Keratinocyte (primary cell): ENCODE results near the gene DIAPH2. TPM values are rescaled to one million over a fixed set of nuclear protein-coding genes. Genes with fewer than 3 reads are reported as not detected.

Source experiments
- DNase-seq: peaks from one replicate; pipeline ENCODE4 v3.0.0-alpha.2; 2011; ENCODE audit warnings: low read depth, missing footprints, low spot score
- FAIRE-seq: peaks from 2 replicates; lab custom pipeline; 2011; peaks lifted over from hg19 to GRCh38; lab: Jason Lieb, UNC
- H2AFZ ChIP-seq: 2 replicates; pipeline ENCODE4 v1.6.0; 2012; ENCODE audit warnings: low read length, control low read depth, inconsistent platforms; ENCODE audit not compliant: control insufficient read depth
- H3K27ac ChIP-seq: 2 replicates; pipeline ENCODE4 v1.5.1; 2011; ENCODE audit warnings: low read length; ENCODE audit not compliant: control insufficient read depth, insufficient read depth
- H3K27me3 ChIP-seq: 3 replicates; pipeline ENCODE4 v1.6.0; 2011; ENCODE audit warnings: low read length; ENCODE audit not compliant: control insufficient read depth, insufficient read depth; ENCODE audit errors: extremely low read depth
- H3K36me3 ChIP-seq, 2 experiments: 2 replicates in 1 of 2; 3 replicates in 1 of 2; pipeline ENCODE4 v1.5.1; 2011; ENCODE audit warnings: low read length in 2 of 2, mild to moderate bottlenecking in 1 of 2; ENCODE audit not compliant: control insufficient read depth in 2 of 2, insufficient read depth in 2 of 2; ENCODE audit errors: extremely low read depth in 1 of 2
- H3K4me1 ChIP-seq: 3 replicates; pipeline ENCODE4 v1.5.1; 2011; ENCODE audit warnings: low read length; ENCODE audit not compliant: control insufficient read depth, insufficient read depth; ENCODE audit errors: extremely low read depth
- H3K4me2 ChIP-seq: 3 replicates; pipeline ENCODE4 v1.6.0; 2011; ENCODE audit warnings: low read depth, low read length; ENCODE audit not compliant: control insufficient read depth, insufficient read depth; ENCODE audit errors: extremely low read depth
- H3K4me3 ChIP-seq, 3 experiments: fragments of 200-600 bp in 1 of 3; sonication (generic) in 1 of 3; 2 replicates in 2 of 3; 3 replicates in 1 of 3; pipeline ENCODE4 v1.5.1; 2011 to 2016; ENCODE audit warnings: low read length in 3 of 3, mild to moderate bottlenecking in 3 of 3, control low read depth in 2 of 3, inconsistent platforms in 1 of 3, low read depth in 1 of 3, mixed read lengths in 1 of 3, mixed run types in 1 of 3, moderate library complexity in 1 of 3; ENCODE audit not compliant: control insufficient read depth in 2 of 3, insufficient read depth in 2 of 3; ENCODE audit errors: extremely low read depth in 1 of 3
- H3K79me2 ChIP-seq: 2 replicates; pipeline ENCODE4 v1.6.0; 2012; ENCODE audit warnings: low read length; ENCODE audit not compliant: control insufficient read depth, insufficient read depth
- H3K9ac ChIP-seq: 3 replicates; pipeline ENCODE4 v1.6.0; 2011; ENCODE audit warnings: low read length; ENCODE audit not compliant: control insufficient read depth, insufficient read depth; ENCODE audit errors: extremely low read depth
- H3K9me1 ChIP-seq: 3 replicates; pipeline ENCODE4 v1.6.0; 2011; ENCODE audit warnings: low read length; ENCODE audit not compliant: control insufficient read depth, insufficient read depth; ENCODE audit errors: extremely low read depth
- H3K9me3 ChIP-seq: 2 replicates; pipeline ENCODE4 v1.5.1; 2012; ENCODE audit warnings: low read depth, low read length; ENCODE audit not compliant: control insufficient read depth
- H4K20me1 ChIP-seq: 3 replicates; pipeline ENCODE4 v1.6.0; 2011; ENCODE audit warnings: low read length; ENCODE audit not compliant: control insufficient read depth, insufficient read depth; ENCODE audit errors: extremely low read depth
- CTCF ChIP-seq, 3 experiments: IDR thresholded peaks in 1 of 3; conservative IDR thresholded peaks in 1 of 3; optimal IDR thresholded peaks in 1 of 3; 2 replicates in 2 of 3; 3 replicates in 1 of 3; pipeline versions ENCODE3 to v1.5.1; 2011; ENCODE audit warnings: low read length in 3 of 3, mild to moderate bottlenecking in 3 of 3, moderate library complexity in 2 of 3, control low read depth in 1 of 3, inconsistent platforms in 1 of 3; ENCODE audit not compliant: insufficient read depth in 2 of 3; ENCODE audit errors: extremely low read depth in 1 of 3
- EZH2 ChIP-seq: IDR thresholded peaks from one replicate; pipeline ENCODE4 v1.6.1; 2012; ENCODE audit warnings: inconsistent platforms, mild to moderate bottlenecking, low read length, moderate library complexity
- dilution Hi-C: fragments of 300-500 bp; cut with MboI; formaldehyde crosslinking; loops from one replicate; pipeline ENCODE4 v1.7.0; 2020; ENCODE audit warnings: low sequenced_read_pairs; ENCODE audit not compliant: extremely low pct_ligation_motif_present
- polyA plus RNA-seq, 5 experiments: library from polyadenylated mRNA; depleted of rRNA in 3 of 5; stranded (reverse) in 3 of 5; stranded (forward) in 1 of 5; unstranded in 1 of 5; fragments of >200 nt; gene quantifications; 1 replicate in 1 of 5; 2 replicates in 3 of 5; 3 replicates in 1 of 5; pipeline versions ENCODE4 v1.2.1 to v1.2.3, GENCODE V29; 2011 to 2012; ENCODE audit warnings: missing spikeins in 2 of 5, low read depth in 1 of 5, low replicate concordance in 1 of 5

The DIAPH2 gene
- polyA plus RNA-seq, 1 donor (not counting 4 experiments of a cell fraction or from before 2014, with no cell fraction given): 7.4 TPM

GRCh38 chrX:97074400-97074799 is 389.8 kb downstream of the DIAPH2 start:
- FAIRE-seq: no peak
- Histone ChIP-seq H3K79me2 (no peaks in the 10 kb centered on the region), H2AFZ (no peak overlapping the region), H3K27me3 (no peaks in the 10 kb centered on the region), H3K4me2 (no peak overlapping the region), H3K9ac (no peak overlapping the region), H3K9me3 (no peaks in the 10 kb centered on the region), H3K36me3 (no peaks in the 10 kb centered on the region), H3K4me3 (no peak overlapping the region), H3K4me1 (no peaks in the 10 kb centered on the region), H3K9me1 (no peaks in the 10 kb centered on the region), H3K27ac (no peak overlapping the region), H4K20me1 (no peaks in the 10 kb centered on the region)
- no peak for TF ChIP-seq EZH2
- TF ChIP-seq CTCF (optimal IDR thresholded peaks at IDR 0.05 in 1 of 3, IDR thresholded peaks at IDR 0.05 in 1 of 3, conservative IDR thresholded peaks at IDR 0.05 in 1 of 3; ENCODE audit: extremely low read depth in 1 of 3, insufficient read depth in 2 of 3, low read length in 3 of 3): no peak
- no peak for DNase-seq
- dilution Hi-C loops: no loop called here

- Histone ChIP-seq H3K9me1 (no peaks in the 10 kb centered on the region), H3K36me3 (no peaks in the 10 kb centered on the region), H3K27me3 (no peaks in the 10 kb centered on the region), H3K9me3 (no peaks in the 10 kb centered on the region), H3K79me2 (no peaks in the 10 kb centered on the region), H3K9ac (no peak overlapping the region), H3K4me1 (no peaks in the 10 kb centered on the region), H2AFZ (no peak overlapping the region), H4K20me1 (no peaks in the 10 kb centered on the region), H3K4me3 (no peak overlapping the region), H3K4me2 (no peak overlapping the region), H3K27ac (no peak overlapping the region)
- TF ChIP-seq EZH2 (no peak), CTCF (optimal IDR thresholded peaks at IDR 0.05 in 1 of 3, IDR thresholded peaks at IDR 0.05 in 1 of 3, conservative IDR thresholded peaks at IDR 0.05 in 1 of 3; ENCODE audit: extremely low read depth in 1 of 3, insufficient read depth in 2 of 3, low read length in 3 of 3) (no peak)
- dilution Hi-C loops: no loop called here
- FAIRE-seq: no peak
- DNase-seq: no peak
These were observed 404.5 kb downstream of the DIAPH2 start for GRCh38 chrX:97089116-97089515.
